Caco-2 (cell line): ENCODE data around the gene SIL1. TPM values are rescaled to one million over a fixed set of nuclear protein-coding genes. Genes with fewer than 3 reads are reported as not detected.

ENCODE experiments used
- BruUV-seq: library from RNA; stranded (reverse); fragments of 400-500 nt; replicated peaks from 2 replicates; lab custom pipeline; 2021; lab: Mats Ljungman, UMichigan
- CTCF ChIA-PET: fragments of 300-600 bp; sonication (Branson Sonifier 250); formaldehyde crosslinking; loops from one replicate; lab custom pipeline; 2022; ENCODE audit warnings: antibody characterized with exemption; lab: Charles Lee
- POLR2A ChIA-PET: fragments of 300-600 bp; sonication (Branson Sonifier 250); formaldehyde crosslinking; loops from one replicate; lab custom pipeline; 2022; ENCODE audit warnings: antibody characterized with exemption; lab: Charles Lee
- DNase-seq, 2 experiments: peaks; one replicate each; pipeline versions ENCODE4 v3.0.0 to v3.0.0-alpha.2; 2020 to 2022
- H3K27me3 ChIP-seq: replicated peaks from 2 replicates; pipeline ENCODE4 v1.6.0; 2011; ENCODE audit warnings: low read length; ENCODE audit not compliant: control insufficient read depth, insufficient read depth
- H3K36me3 ChIP-seq: 2 replicates; pipeline ENCODE4 v1.5.1; 2011; ENCODE audit warnings: low read length; ENCODE audit not compliant: control insufficient read depth, insufficient read depth
- H3K4me1 ChIP-seq: fragments of 250-450 bp; sonication (Bioruptor Pico); 2 replicates; pipeline ENCODE4 v1.5.1; 2020; ENCODE audit warnings: mild to moderate bottlenecking
- H3K4me3 ChIP-seq: 2 replicates; pipeline ENCODE4 v1.5.1; 2011; ENCODE audit warnings: low read depth, mild to moderate bottlenecking, control low read depth, low read length
- H3K9me3 ChIP-seq: fragments of 250-450 bp; sonication (Bioruptor Pico); 2 replicates; pipeline ENCODE4 v1.5.1; 2020; ENCODE audit warnings: mild to moderate bottlenecking, moderate library complexity
- H3K27ac Mint-ChIP-seq: one replicate; pipeline ENCODE4 v1.8.0; 2022; ENCODE audit warnings: mixed read lengths; ENCODE audit not compliant: unreplicated experiment
- H3K27me3 Mint-ChIP-seq: one replicate; pipeline ENCODE4 v1.8.0; 2022; ENCODE audit warnings: mixed read lengths; ENCODE audit not compliant: insufficient read depth, unreplicated experiment
- H3K36me3 Mint-ChIP-seq: one replicate; pipeline ENCODE4 v1.8.0; 2022; ENCODE audit warnings: mild to moderate bottlenecking, mixed read lengths; ENCODE audit not compliant: insufficient read depth, unreplicated experiment
- H3K4me1 Mint-ChIP-seq: one replicate; pipeline ENCODE4 v1.8.0; 2022; ENCODE audit warnings: low read depth, mixed read lengths; ENCODE audit not compliant: unreplicated experiment
- H3K4me3 Mint-ChIP-seq: one replicate; pipeline ENCODE4 v1.8.0; 2022; ENCODE audit warnings: mild to moderate bottlenecking, moderate library complexity, mixed read lengths; ENCODE audit not compliant: unreplicated experiment
- H3K9me3 Mint-ChIP-seq: one replicate; pipeline ENCODE4 v1.8.0; 2022; ENCODE audit warnings: mixed read lengths; ENCODE audit not compliant: unreplicated experiment
- intact Hi-C: fragments of 100-400 bp; cut with micrococcal nuclease; formaldehyde crosslinking; loops from one replicate; pipeline ENCODE4 v1.10.0; 2022; ENCODE audit not compliant: unreplicated experiment
- total RNA-seq: library from RNA; stranded (reverse); gene quantifications from 2 replicates; pipeline ENCODE4 v1.2.3, GENCODE V29; 2022
- TF ChIP-seq, protein P1 (sequence below), 2 experiments: fragments of 200-600 bp in 1 of 2; IDR thresholded peaks; 1 replicate in 1 of 2; 2 replicates in 1 of 2; pipeline versions ENCODE4 v1.5.1 to v1.8.0; 2011 to 2022; ENCODE audit warnings: antibody characterized with exemption in 1 of 2, control low read depth in 1 of 2, inconsistent platforms in 1 of 2, low read depth in 1 of 2, low read length in 1 of 2, mild to moderate bottlenecking in 1 of 2, moderate library complexity in 1 of 2; ENCODE audit not compliant: insufficient read depth in 1 of 2, severe bottlenecking in 1 of 2, unreplicated experiment in 1 of 2

The SIL1 gene
- total RNA-seq, 1 experiment from 2014 or later: 29.7 TPM

GRCh38 chr5:138965626-138966025 lies 232.5 kb downstream of the SIL1 start:
- H3K4me1 Mint-ChIP-seq: peaks cover 17% of the 10 kb centered on the region
- BruUV-seq: no TSS peak
- no peaks in the 10 kb centered on the region for H3K9me3 ChIP-seq
- no peak overlapping the region for H3K4me3 Mint-ChIP-seq
- ChIA-PET CTCF (no interaction called here), POLR2A (no interaction called here)
- DNase-seq: peak in 1 of 2 experiments; percentile 16
- TF ChIP-seq, protein P1, sequence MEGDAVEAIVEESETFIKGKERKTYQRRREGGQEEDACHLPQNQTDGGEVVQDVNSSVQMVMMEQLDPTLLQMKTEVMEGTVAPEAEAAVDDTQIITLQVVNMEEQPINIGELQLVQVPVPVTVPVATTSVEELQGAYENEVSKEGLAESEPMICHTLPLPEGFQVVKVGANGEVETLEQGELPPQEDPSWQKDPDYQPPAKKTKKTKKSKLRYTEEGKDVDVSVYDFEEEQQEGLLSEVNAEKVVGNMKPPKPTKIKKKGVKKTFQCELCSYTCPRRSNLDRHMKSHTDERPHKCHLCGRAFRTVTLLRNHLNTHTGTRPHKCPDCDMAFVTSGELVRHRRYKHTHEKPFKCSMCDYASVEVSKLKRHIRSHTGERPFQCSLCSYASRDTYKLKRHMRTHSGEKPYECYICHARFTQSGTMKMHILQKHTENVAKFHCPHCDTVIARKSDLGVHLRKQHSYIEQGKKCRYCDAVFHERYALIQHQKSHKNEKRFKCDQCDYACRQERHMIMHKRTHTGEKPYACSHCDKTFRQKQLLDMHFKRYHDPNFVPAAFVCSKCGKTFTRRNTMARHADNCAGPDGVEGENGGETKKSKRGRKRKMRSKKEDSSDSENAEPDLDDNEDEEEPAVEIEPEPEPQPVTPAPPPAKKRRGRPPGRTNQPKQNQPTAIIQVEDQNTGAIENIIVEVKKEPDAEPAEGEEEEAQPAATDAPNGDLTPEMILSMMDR (IDR thresholded peaks at IDR 0.05; ENCODE audit: insufficient read depth in 1 of 2, low read depth in 1 of 2, low read length in 1 of 2, severe bottlenecking in 1 of 2, unreplicated experiment in 1 of 2): no peak
- H3K27me3 Mint-ChIP-seq: no peaks in the 10 kb centered on the region
- intact Hi-C loops: loop anchor here (10.0 kb wide), 1 partner anchor 299 kb away; no protein-coding TSS in a partner anchor
- H3K27me3 ChIP-seq: no peaks in the 10 kb centered on the region
- H3K4me3 ChIP-seq: no peak overlapping the region
- H3K27ac Mint-ChIP-seq: no peak overlapping the region
- H3K4me1 ChIP-seq: peaks cover 18% of the 10 kb centered on the region
- no peaks in the 10 kb centered on the region for H3K36me3 ChIP-seq
- H3K36me3 Mint-ChIP-seq: no peaks in the 10 kb centered on the region
- H3K9me3 Mint-ChIP-seq: no peaks in the 10 kb centered on the region

DNA sequence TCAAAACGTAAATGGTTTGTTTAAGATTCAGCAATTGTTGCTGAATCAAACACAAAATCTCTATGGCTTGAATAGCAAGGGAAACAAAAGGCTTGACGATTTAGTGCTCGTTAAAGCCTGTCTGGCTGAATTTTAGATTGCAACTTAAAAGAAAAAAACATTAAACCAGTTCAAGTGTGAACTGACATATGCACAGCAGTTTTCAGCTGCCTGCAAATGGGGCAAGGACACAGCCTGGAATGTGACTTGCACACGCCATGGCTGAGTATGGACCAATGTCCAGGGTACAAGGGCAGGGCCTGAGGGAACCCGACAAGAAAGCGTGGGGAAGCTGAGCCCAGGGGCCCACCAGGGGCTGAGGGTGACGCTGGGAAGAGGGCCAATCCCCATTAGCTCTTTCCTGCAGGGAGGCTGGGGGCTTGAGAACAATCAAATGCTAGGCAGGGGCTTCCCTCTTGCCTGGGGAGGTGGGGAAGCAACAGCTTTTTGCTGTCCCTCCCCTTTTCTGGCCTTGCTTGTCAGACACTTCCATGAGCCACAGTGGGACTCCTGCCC lies 233.4 kb downstream of the SIL1 start:
- no TSS peak for BruUV-seq
- CTCF ChIA-PET: no interaction called here
- H3K4me1 Mint-ChIP-seq: peaks cover 17% of the 10 kb centered on the region

DNA sequence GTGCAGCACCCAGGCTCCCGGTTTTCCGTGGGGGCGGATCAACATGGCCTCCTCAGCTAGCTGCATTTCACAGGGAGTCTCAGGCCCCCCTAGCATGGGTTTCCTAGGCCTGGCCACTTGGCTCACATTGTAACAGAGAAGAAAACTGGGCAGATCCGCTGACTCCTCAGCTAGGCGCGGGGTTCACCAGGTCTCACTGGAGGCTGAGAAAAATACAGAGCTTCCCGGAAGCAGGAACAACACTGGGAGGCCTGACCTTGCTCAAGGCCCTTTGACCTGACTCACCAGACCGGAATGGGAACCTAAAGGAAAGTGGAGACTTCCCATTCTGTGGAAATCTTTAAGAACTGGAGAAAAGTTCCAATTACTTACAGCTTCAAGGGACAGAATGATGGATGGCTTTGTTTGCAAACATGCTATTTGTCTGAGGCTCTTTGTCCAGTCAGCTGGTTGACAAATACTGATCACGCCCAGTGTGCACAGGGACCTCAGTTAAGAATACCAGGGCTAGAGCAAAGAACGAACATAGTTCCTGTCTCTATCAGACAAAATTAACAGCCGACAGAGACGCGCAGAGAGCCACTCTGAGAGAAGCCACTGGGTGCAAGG lies 234.3 kb downstream of the SIL1 start:
- no peak overlapping the region for H3K4me3 Mint-ChIP-seq
- peak overlapping the region; percentile 77 for H3K27ac Mint-ChIP-seq
- no TSS peak for BruUV-seq

More for the DNA sequence above, 233.4 kb downstream of the SIL1 start:
- POLR2A ChIA-PET: no interaction called here
- no peaks in the 10 kb centered on the region for H3K36me3 Mint-ChIP-seq
- peaks cover 18% of the 10 kb centered on the region for H3K4me1 ChIP-seq
- no peak overlapping the region for H3K4me3 Mint-ChIP-seq
- no peaks in the 10 kb centered on the region for H3K27me3 ChIP-seq
- H3K9me3 Mint-ChIP-seq: no peaks in the 10 kb centered on the region
- intact Hi-C loops: loop anchor here (10.0 kb wide), 1 partner anchor 300 kb away; no protein-coding TSS in a partner anchor
- no peak overlapping the region for H3K4me3 ChIP-seq
- TF ChIP-seq, protein P1 (IDR thresholded peaks at IDR 0.05; ENCODE audit: insufficient read depth in 1 of 2, low read depth in 1 of 2, low read length in 1 of 2, severe bottlenecking in 1 of 2, unreplicated experiment in 1 of 2): no peak
- H3K36me3 ChIP-seq: no peaks in the 10 kb centered on the region
- H3K27ac Mint-ChIP-seq: peak overlapping the region; percentile 77
- H3K9me3 ChIP-seq: no peaks in the 10 kb centered on the region
- H3K27me3 Mint-ChIP-seq: no peaks in the 10 kb centered on the region
- DNase-seq: peak in 1 of 2 experiments; percentile 39

More for the DNA sequence above, 234.3 kb downstream of the SIL1 start:
- H3K27me3 ChIP-seq: no peaks in the 10 kb centered on the region
- DNase-seq: peak; percentile 21 to 43
- H3K4me3 ChIP-seq: no peak overlapping the region
- POLR2A ChIA-PET: interaction anchor here (0.6 kb wide), 1 partner anchor 420 kb away, joined by 3 read pairs; no protein-coding TSS in a partner anchor
- no peaks in the 10 kb centered on the region for H3K36me3 Mint-ChIP-seq
- peaks cover 17% of the 10 kb centered on the region for H3K4me1 Mint-ChIP-seq
- H3K9me3 Mint-ChIP-seq: no peaks in the 10 kb centered on the region
- intact Hi-C loops: loop anchor here (10.0 kb wide), 1 partner anchor 301 kb away; no protein-coding TSS in a partner anchor
- TF ChIP-seq, protein P1 (IDR thresholded peaks at IDR 0.05; ENCODE audit: insufficient read depth in 1 of 2, low read depth in 1 of 2, low read length in 1 of 2, severe bottlenecking in 1 of 2, unreplicated experiment in 1 of 2): no peak
- H3K4me1 ChIP-seq: peaks cover 18% of the 10 kb centered on the region
- H3K36me3 ChIP-seq: no peaks in the 10 kb centered on the region
- H3K27me3 Mint-ChIP-seq: no peaks in the 10 kb centered on the region
- H3K9me3 ChIP-seq: no peaks in the 10 kb centered on the region
- CTCF ChIA-PET: interaction anchor here (0.6 kb wide), 1 partner anchor 26 kb away, joined by 3 read pairs; no protein-coding TSS in a partner anchor
